Tibial nerve (tissue), 4 donors: ENCODE measurements around the gene SCYL2. TPM values are rescaled to one million over a fixed set of nuclear protein-coding genes. Genes with fewer than 3 reads are reported as not detected.
"Not testable (repeated sequence)": the region's sequence is repeated elsewhere in the genome, so short reads cannot be mapped to it uniquely, and the experiment has no call there.

ENCODE experiments used
- DNase-seq, 2 donors: peaks; one replicate each; pipeline ENCODE4 v3.0.0-alpha.2; 2019; ENCODE audit warnings: low spot score in 2 of 2
- H3K27ac ChIP-seq, 4 donors: fragments of 200-600 bp; sonication (generic) in 3 of 4; one replicate each; pipeline ENCODE4 v1.5.1; 2017 to 2019; ENCODE audit warnings: mild to moderate bottlenecking in 1 of 4
- H3K27me3 ChIP-seq, 2 donors: fragments of 200-600 bp; sonication (generic) in 1 of 2; one replicate each; pipeline versions ENCODE4 v1.5.1 to v1.6.0; 2017 to 2019
- H3K36me3 ChIP-seq, 3 donors: fragments of 200-600 bp; sonication (generic); one replicate each; pipeline ENCODE4 v1.5.1; 2018 to 2019
- H3K4me1 ChIP-seq, 4 donors: fragments of 200-600 bp; sonication (generic) in 3 of 4; one replicate each; pipeline ENCODE4 v1.5.1; 2017 to 2019
- H3K4me3 ChIP-seq, 4 donors: fragments of 200-600 bp; sonication (generic) in 3 of 4; one replicate each; pipeline ENCODE4 v1.5.1; 2017 to 2019; ENCODE audit warnings: mild to moderate bottlenecking in 1 of 4, moderate library complexity in 1 of 4
- H3K9me3 ChIP-seq, 4 donors: fragments of 200-600 bp; sonication (generic) in 3 of 4; one replicate each; pipeline ENCODE4 v1.5.1; 2017 to 2019
- CTCF ChIP-seq, 5 experiments: fragments of 200-600 bp in 3 of 5; fragments of 450-650 bp in 2 of 5; sonication (generic) in 3 of 5; IDR thresholded peaks; one replicate each; pipeline ENCODE4 v1.5.1; 2016 to 2019; ENCODE audit warnings: antibody characterized with exemption in 5 of 5, mild to moderate bottlenecking in 3 of 5, moderate library complexity in 2 of 5
- EP300 ChIP-seq, 2 donors: sonication (generic); formaldehyde crosslinking; IDR thresholded peaks; one replicate each; pipeline ENCODE4 v1.6.1; 2017; ENCODE audit warnings: antibody characterized with exemption in 2 of 2, mild to moderate bottlenecking in 1 of 2
- POLR2A ChIP-seq, 2 donors: fragments of 450-650 bp; IDR thresholded peaks; one replicate each; pipeline ENCODE4 v1.6.1; 2017; ENCODE audit warnings: antibody characterized with exemption in 2 of 2, mild to moderate bottlenecking in 2 of 2, moderate library complexity in 2 of 2
- WGBS, 2 donors: methylation state at CpG; one replicate each; pipeline ENCODE4 v1.1.5; 2018; 5-methylcytosine and 5-hydroxymethylcytosine counted together
- total RNA-seq, 4 donors: library from RNA; depleted of rRNA; stranded (reverse); fragments of >200 nt; gene quantifications; one replicate each; pipeline ENCODE4 v1.1.0, GENCODE V29; 2016

Gene SCYL2
- total RNA-seq, 4 donors from 2014 or later: 37.5 to 70.1 (median 54.6) TPM

GRCh38 chr12:100303831-100304230 is 36.9 kb downstream of the SCYL2 start:
- 95 to 100% methylated on average over 4 of the region's 4 CpGs for WGBS, 2 donors
- Histone ChIP-seq H3K4me1 (no peaks in the 10 kb centered on the region), H3K4me3 (no peak overlapping the region), H3K36me3 (peaks cover 0 to 73% (median 8%) of the 10 kb centered on the region in 3 donors), H3K27ac (no peak overlapping the region), H3K9me3 (peaks cover 0 to 11% (median 0%) of the 10 kb centered on the region in 4 donors), H3K27me3 (no peaks in the 10 kb centered on the region)
- no peak for DNase-seq
- TF ChIP-seq POLR2A (IDR thresholded peaks at IDR 0.05): no peak
- no peak for TF ChIP-seq CTCF (IDR thresholded peaks at IDR 0.05)
- TF ChIP-seq EP300 (IDR thresholded peaks at IDR 0.05): no peak

- DNase-seq, H3K4me3 ChIP-seq, H3K27ac ChIP-seq, H3K4me1 ChIP-seq, H3K27me3 ChIP-seq: not testable (repeated sequence)
- Histone ChIP-seq H3K9me3 (peaks cover 0 to 11% (median 0%) of the 10 kb centered on the region in 4 donors), H3K36me3 (peaks cover 0 to 68% (median 8%) of the 10 kb centered on the region in 3 donors)
- WGBS, 2 donors: 98 to 100% methylated on average over 6 to 7 of the region's 7 CpGs
Measured at GRCh38 chr12:100304334-100304733, 37.4 kb downstream of the SCYL2 start.

- not testable (repeated sequence) for H3K27me3 ChIP-seq, H3K9me3 ChIP-seq
- WGBS, 2 donors: 96 to 98% methylated on average over 5 of the region's 5 CpGs
Measured at GRCh38 chr12:100308138-100308537, 41.2 kb downstream of the SCYL2 start.

GRCh38 chr12:100311317-100311716 is 44.3 kb downstream of the SCYL2 start:
- Histone ChIP-seq H3K9me3 (no peaks in the 10 kb centered on the region), H3K4me3 (no peak overlapping the region), H3K27ac (no peak overlapping the region), H3K27me3 (no peaks in the 10 kb centered on the region), H3K4me1 (no peaks in the 10 kb centered on the region), H3K36me3 (peaks cover 0 to 42% (median 7%) of the 10 kb centered on the region in 3 donors)
- DNase-seq: no peak
- TF ChIP-seq POLR2A (IDR thresholded peaks at IDR 0.05) (no peak), CTCF (IDR thresholded peaks at IDR 0.05) (no peak), EP300 (IDR thresholded peaks at IDR 0.05) (no peak)
- whole genome bisulfite sequencing, 2 donors: 88 to 89% methylated on average over 1 of the region's 1 CpG

More at GRCh38 chr12:100308138-100308537, 41.2 kb downstream of the SCYL2 start:
- H3K27ac ChIP-seq, H3K4me1 ChIP-seq, DNase-seq, H3K4me3 ChIP-seq: not testable (repeated sequence)
- H3K36me3 ChIP-seq: peaks cover 0 to 37% (median 8%) of the 10 kb centered on the region in 3 donors

- DNase-seq: no peak
- H3K36me3 ChIP-seq: peaks cover 0 to 73% (median 7%) of the 10 kb centered on the region in 3 donors
- H3K4me3 ChIP-seq: no peak overlapping the region
- WGBS, 2 donors: 96 to 97% methylated on average over 2 of the region's 2 CpGs
- TF ChIP-seq EP300 (IDR thresholded peaks at IDR 0.05) (no peak), CTCF (IDR thresholded peaks at IDR 0.05) (no peak), POLR2A (IDR thresholded peaks at IDR 0.05) (no peak)
- H3K27ac ChIP-seq: no peak overlapping the region
- no peaks in the 10 kb centered on the region for H3K27me3 ChIP-seq
- H3K9me3 ChIP-seq: no peaks in the 10 kb centered on the region
- no peaks in the 10 kb centered on the region for H3K4me1 ChIP-seq
Measured at GRCh38 chr12:100317371-100317770, 50.4 kb downstream of the SCYL2 start.

- peaks cover 0 to 40% (median 0%) of the 10 kb centered on the region in 3 donors for H3K36me3 ChIP-seq
Measured at GRCh38 chr12:100324498-100324897, 57.5 kb downstream of the SCYL2 start.

More at GRCh38 chr12:100324498-100324897, 57.5 kb downstream of the SCYL2 start:
- TF ChIP-seq CTCF (IDR thresholded peaks at IDR 0.05) (no peak), POLR2A (IDR thresholded peaks at IDR 0.05) (no peak), EP300 (IDR thresholded peaks at IDR 0.05) (no peak)
- Histone ChIP-seq H3K4me3 (no peak overlapping the region), H3K27ac (no peak overlapping the region), H3K9me3 (no peaks in the 10 kb centered on the region), H3K4me1 (no peaks in the 10 kb centered on the region), H3K27me3 (no peaks in the 10 kb centered on the region)
- no peak for DNase-seq
